HG03460 (cell line): Measurements from ENCODE around the gene USP48.
A peak's percentile ranks its signal among the peaks of the same experiment; 100 is the strongest.
"Not testable (repeated sequence)": the region's sequence is repeated elsewhere in the genome, so short reads cannot be mapped to it uniquely, and the experiment has no call there.

Experiments
- ATAC-seq: cut with Tn5 transposase; IDR thresholded peaks from one replicate; pipeline ENCODE4 v1.9.1; 2021; ENCODE audit not compliant: unreplicated experiment

Gene USP48, protein sequence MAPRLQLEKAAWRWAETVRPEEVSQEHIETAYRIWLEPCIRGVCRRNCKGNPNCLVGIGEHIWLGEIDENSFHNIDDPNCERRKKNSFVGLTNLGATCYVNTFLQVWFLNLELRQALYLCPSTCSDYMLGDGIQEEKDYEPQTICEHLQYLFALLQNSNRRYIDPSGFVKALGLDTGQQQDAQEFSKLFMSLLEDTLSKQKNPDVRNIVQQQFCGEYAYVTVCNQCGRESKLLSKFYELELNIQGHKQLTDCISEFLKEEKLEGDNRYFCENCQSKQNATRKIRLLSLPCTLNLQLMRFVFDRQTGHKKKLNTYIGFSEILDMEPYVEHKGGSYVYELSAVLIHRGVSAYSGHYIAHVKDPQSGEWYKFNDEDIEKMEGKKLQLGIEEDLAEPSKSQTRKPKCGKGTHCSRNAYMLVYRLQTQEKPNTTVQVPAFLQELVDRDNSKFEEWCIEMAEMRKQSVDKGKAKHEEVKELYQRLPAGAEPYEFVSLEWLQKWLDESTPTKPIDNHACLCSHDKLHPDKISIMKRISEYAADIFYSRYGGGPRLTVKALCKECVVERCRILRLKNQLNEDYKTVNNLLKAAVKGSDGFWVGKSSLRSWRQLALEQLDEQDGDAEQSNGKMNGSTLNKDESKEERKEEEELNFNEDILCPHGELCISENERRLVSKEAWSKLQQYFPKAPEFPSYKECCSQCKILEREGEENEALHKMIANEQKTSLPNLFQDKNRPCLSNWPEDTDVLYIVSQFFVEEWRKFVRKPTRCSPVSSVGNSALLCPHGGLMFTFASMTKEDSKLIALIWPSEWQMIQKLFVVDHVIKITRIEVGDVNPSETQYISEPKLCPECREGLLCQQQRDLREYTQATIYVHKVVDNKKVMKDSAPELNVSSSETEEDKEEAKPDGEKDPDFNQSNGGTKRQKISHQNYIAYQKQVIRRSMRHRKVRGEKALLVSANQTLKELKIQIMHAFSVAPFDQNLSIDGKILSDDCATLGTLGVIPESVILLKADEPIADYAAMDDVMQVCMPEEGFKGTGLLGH

DNA sequence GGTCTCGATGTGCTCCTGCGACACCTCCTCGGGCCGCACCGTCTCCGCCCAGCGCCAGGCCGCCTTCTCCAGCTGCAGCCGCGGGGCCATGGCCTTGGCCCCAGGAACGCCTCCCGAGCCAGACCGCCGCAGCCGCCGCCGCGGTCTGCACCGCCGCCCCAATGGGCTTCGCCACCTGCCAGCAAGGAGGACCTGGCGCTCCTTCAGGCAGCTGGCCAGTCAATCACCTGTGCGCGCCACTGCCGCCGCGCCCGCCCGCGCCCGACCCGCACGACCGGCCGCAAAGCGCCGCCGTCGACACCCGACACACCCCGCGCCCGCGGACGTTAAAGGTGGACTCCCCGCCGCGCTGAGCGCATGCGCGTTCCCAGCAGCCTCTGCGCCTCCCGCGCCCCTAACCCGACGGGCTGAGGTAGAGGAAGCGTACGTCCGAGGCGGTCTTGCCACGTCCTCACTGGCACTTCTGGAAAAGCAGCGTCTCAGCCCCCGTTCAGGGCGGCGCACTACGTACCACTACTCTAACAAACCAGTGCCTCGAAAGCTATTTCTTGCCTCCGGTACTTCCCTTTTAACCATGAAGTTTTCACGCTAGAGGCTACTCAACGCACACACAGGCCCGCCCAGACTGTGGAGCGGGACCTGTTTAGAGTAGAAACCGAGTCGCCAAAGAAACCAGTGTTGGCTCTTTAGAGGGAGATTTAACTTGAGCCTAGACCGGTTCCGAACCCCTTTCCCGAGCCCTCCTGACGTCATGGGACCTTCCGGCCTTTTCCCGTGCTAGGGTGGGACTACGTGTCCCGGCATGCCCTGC is at the start of gene USP48:
USP48 (minus strand) TSS at position 282 of the 811 bp plus-strand sequence; CDS start at position 90, 192 bp downstream.
- peak; percentile 60 for ATAC-seq

DNA sequence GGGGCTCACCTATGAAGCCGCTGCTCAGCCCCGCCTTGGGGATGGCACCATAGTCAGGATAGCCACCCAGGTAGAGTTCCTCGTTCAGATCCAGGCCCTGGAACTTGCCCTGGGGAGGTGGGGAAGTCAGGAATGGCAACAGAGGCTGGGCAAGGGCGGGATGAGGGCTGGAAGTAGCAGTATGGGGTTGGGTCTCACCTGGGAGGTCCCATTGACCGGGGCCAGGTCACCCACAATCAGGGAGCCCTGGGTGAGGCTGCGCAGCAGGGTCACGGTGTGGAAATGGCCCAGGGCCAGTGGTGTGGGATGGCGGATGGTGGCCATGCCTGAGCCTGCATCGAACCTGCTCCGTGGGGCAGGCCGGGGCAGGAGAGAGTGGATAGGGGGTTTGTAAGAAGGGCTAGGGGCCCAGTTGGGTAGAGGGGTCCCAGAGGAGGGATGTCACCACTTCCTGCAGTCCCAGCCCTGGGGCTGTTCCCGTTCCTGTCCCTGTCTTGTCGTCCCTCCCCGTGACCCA is 48.6 kb upstream of the USP48 start:
- no peak for ATAC-seq

- ATAC-seq: no peak
Observed at GRCh38 chr1:21830792-21831453, 48.0 kb upstream of the USP48 start.

DNA sequence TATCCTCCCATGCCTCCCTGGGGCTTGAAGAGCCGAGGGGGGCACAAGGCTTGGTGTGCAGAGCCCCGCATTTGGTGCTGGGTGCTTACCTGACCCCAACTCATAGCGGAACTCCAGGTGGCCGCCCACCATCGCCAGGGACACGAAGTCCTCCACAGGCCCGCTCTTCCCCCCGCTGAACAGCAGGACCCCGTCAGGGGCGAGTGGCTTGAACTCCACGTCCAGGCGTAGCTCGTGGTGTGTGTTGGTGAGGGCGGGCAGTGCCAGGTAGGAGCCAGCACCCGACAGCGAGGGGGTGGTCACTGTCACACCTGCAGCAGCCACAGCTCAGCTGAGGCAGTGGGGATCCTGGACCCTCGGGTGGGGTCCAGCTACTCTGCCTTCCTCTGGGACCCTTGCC is 46.3 kb upstream of the USP48 start:
- ATAC-seq: no peak

GRCh38 chr1:21828506-21829210 is 45.7 kb upstream of the USP48 start:
- ATAC-seq: no peak

GRCh38 chr1:21828075-21828474 is 45.1 kb upstream of the USP48 start:
- ATAC-seq: no peak

DNA sequence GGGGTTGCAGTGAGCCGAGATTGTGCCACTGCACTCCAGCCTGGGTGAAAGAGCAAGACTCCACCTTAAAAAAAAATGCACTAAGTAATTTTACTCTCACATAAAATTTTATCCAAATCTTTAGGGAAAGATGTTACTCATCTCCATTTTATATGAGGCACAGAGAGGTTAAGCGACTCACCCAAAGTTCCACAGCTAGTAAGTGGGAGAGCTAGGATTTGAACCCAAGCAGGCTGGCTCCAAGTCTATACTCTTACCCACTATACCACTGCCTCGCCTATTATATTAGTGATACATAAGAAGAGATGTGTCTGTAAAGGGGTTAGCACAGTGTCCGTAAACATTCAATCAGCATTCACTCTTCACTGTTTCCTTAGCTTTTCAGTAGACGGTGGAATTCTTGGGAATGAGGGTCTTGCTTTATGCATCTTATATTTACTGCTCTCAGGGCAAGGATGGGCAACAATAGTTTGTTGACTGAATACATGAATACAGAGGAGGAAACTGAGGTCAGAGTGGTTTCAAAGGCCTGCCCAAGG is 44.3 kb upstream of the USP48 start:
- ATAC-seq: no peak

DNA sequence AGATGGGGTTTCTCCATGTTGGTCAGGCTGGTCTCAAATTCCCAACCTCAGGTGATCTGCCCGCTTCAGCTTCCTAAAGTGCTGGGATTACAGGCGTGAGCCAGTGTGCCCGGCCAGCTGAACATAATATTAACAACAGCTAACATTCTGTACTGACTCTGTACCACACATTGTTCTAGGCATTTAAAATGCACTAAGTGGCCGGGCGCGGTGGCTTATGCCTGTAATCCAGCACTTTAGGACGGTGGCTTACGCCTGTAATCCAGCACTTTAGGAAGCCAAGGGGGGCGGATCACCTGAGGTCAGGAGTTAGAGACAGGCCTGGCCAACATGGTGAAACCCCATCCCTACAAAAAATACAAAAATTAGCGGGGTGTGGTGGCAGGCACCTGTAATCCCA is 43.7 kb upstream of the USP48 start:
- not testable (repeated sequence) for ATAC-seq

DNA sequence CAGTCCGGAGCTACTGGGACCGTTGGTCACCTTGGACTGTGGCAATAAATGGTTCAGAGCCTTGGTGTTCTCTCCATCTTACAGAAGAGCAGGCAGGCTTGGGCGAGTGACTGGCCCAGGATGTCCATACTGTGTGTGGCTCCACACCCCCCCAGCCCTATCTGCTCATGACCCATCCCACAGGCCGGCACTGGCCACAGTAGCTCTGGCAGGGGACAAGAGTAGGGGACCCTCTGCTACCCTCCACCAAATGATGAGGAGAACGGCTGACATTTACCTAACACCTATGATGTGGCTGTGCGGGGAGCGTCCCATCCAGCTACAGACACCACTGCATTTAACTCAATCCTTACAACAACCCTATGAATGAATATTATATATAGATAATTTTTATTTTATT is 42.4 kb upstream of the USP48 start:
- no peak for ATAC-seq

GRCh38 chr1:21824926-21825325 is 42.0 kb upstream of the USP48 start:
- ATAC-seq: no peak

DNA sequence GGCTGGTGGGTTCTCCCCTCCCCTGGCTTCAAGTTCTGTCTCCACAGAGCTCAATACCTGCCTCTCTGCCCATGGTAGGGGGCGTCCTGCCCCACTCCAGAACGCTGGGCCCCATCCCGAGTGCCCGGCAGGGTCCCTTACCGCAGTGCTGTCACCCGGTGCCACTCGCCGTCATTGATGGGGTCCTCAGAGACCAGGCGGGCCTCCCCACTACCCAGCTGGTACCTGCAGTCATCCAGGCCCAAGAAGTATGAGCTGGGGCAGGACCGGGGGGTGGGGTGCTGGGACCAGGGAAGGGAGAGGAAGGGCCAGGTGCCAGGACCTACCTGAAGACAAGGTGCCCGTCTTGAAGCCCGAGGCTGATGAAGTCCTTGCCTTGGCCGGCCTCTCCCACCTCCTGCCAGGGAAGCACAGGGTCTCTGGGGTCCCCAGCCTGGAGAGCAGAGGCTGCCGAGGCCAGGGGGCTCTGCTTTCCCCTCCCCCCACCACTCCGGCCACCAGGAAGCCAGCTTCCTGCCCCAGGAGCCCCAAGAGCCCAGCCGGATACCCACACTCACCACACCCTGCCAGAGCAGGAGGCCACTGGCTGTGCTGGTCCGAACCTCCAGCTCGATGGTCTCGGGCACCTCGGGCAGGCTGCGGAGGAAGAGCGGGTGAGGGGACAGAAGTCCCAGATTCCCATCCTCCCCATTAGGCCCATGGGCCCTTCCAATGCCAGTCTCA is 41.2 kb upstream of the USP48 start:
- ATAC-seq: no peak

DNA sequence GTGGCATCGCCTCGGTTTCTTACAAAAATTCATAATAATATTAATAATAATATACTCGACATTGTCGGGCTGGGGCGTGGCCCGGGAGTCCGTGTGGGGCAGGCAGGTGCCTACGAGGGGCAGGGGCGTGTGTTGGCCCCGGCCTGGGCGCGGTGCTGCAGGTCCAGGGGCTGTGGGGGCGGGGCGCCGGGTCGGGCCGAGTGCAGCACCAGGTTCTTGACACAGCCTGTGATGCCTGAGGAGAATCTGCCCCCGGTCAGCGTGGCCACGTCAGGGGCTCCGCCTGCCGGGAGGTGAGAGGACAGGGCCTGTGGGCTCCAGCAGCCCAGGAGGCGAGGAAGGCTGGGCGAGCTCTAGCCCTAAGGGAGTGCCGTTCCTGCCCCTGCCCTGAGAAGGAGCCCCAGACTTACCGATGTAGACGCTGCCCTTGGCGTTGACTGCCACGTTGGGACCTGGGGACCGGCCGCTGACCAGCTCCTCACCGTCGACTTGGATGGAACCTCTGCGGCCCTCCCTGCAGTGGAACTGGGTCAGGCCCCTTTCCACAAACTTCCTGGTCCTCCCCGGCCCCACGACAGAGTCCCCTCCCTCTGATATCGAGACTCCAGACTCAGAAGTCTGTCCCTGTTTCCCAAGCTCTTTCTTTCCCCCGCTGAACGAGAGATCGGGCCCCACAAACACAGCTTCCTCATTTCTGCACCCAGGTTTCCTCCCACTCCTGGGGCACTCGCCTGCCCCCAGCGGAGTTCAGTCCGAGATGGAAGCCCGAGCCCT is 40.4 kb upstream of the USP48 start:
- no peak for ATAC-seq

- ATAC-seq: no peak
Observed at GRCh38 chr1:21822349-21822748, 39.4 kb upstream of the USP48 start.

GRCh38 chr1:21821385-21822019 is 38.6 kb upstream of the USP48 start:
- no peak for ATAC-seq

GRCh38 chr1:21820597-21821232 is 37.8 kb upstream of the USP48 start:
- no peak for ATAC-seq

DNA sequence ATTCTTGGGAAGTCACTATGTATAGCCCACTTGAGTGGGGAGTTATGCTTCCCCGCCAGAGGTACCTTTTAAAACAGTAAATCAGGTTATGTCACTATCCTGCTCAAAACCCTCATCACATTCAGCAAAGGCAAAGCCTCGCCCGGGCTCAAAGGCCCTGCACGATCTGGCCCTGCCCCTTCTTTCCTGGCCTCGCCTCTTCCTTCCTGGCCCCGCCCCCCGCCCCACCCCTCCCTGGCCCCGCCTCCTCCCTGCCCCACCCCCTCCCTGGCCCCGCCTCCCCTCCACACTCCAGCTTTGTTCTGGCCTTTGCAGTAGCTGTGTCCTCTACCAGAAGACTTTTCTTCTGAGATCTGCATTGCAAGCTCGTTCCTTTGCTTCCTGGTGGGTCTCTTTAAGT is 35.7 kb upstream of the USP48 start:
- no peak for ATAC-seq
